Measurements from ENCODE around the gene TPH2.

The TPH2 gene

DNA sequence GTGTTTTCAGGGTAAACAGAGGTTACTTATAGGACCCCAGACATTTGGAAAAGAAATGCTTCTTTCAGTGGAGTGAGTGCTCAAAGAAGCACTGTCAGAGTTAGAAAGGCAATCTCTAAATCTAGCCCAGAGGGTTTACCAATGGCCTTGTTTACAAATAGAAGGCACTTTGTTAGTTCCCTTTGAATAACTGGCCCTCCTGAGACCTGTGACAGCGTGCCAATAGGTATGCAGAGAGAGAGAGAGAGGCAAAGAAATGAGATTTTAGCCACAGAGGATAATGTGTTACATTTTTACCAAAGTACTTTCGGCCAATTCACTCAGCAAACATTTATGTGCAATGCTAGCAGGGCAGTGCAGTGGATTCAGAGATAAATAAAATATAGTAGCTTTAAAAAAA is 41.9 kb downstream of the TPH2 start:
- Histone ChIP-seq H3K9ac (no peak overlapping the region), H3K4me1 (ENCODE audit: low read depth, poor library complexity, severe bottlenecking) (no peaks in the 10 kb centered on the region), H3K4me3 (IDR thresholded peaks at IDR 0.05; ENCODE audit: insufficient read depth, low read depth, low read length) (no peak overlapping the region), H3K79me2 (ENCODE audit: insufficient read depth, low read depth) (no peaks in the 10 kb centered on the region), H3K4me2 (no peak overlapping the region), H4K20me1 (ENCODE audit: insufficient read depth) (no peaks in the 10 kb centered on the region), H3K27me3 (ENCODE audit: insufficient read depth, low read depth) (no peaks in the 10 kb centered on the region), H2AFZ (ENCODE audit: low read depth) (no peak overlapping the region), H3K27ac (no peak overlapping the region), H3K36me3 (ENCODE audit: insufficient read depth) (no peaks in the 10 kb centered on the region)
- TF ChIP-seq CTCF (conservative IDR thresholded peaks at IDR 0.05; ENCODE audit: low read depth, low read length) = no peak

DNA sequence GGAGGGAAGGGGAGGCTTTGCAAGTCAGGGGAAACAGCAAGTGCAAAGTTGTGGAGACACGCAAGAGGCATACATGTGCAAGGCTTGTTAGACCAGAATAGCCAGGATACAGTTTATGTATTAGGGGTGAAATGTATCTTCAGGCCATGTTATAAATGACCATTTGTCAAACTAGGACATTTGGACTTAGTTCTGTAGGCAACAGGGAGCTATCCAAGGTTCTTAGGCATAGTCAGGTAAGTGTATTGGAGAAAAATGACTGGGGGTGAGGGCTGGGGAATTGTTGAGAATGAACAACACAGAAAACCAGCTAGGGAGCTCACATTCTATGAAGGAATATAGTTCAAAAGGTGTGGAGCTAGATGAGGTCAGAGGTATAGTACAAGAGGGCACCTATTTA is 42.5 kb downstream of the TPH2 start:
- H3K4me1 ChIP-seq (ENCODE audit: low read depth, poor library complexity, severe bottlenecking) = no peaks in the 10 kb centered on the region
- H3K79me2 ChIP-seq (ENCODE audit: insufficient read depth, low read depth) = no peaks in the 10 kb centered on the region
- H4K20me1 ChIP-seq (ENCODE audit: insufficient read depth) = no peaks in the 10 kb centered on the region
- no peaks in the 10 kb centered on the region for H3K27me3 ChIP-seq (ENCODE audit: insufficient read depth, low read depth)
- TF ChIP-seq CTCF (conservative IDR thresholded peaks at IDR 0.05; ENCODE audit: low read depth, low read length) = no peak
- H3K4me2 ChIP-seq = no peak overlapping the region
- no peak overlapping the region for H3K4me3 ChIP-seq (IDR thresholded peaks at IDR 0.05; ENCODE audit: insufficient read depth, low read depth, low read length)
- no peak overlapping the region for H3K9ac ChIP-seq
- H3K36me3 ChIP-seq (ENCODE audit: insufficient read depth) = no peaks in the 10 kb centered on the region
- no peak overlapping the region for H3K27ac ChIP-seq
- H2AFZ ChIP-seq (ENCODE audit: low read depth) = no peak overlapping the region

- Histone ChIP-seq H3K79me2 (ENCODE audit: insufficient read depth, low read depth) (no peaks in the 10 kb centered on the region), H3K27me3 (ENCODE audit: insufficient read depth, low read depth) (no peaks in the 10 kb centered on the region), H2AFZ (ENCODE audit: low read depth) (no peak overlapping the region), H3K27ac (no peak overlapping the region), H3K36me3 (ENCODE audit: insufficient read depth) (no peaks in the 10 kb centered on the region), H3K9ac (no peak overlapping the region), H3K4me2 (no peak overlapping the region), H4K20me1 (ENCODE audit: insufficient read depth) (no peaks in the 10 kb centered on the region), H3K4me3 (IDR thresholded peaks at IDR 0.05; ENCODE audit: insufficient read depth, low read depth, low read length) (no peak overlapping the region), H3K4me1 (ENCODE audit: low read depth, poor library complexity, severe bottlenecking) (no peaks in the 10 kb centered on the region)
- TF ChIP-seq CTCF (conservative IDR thresholded peaks at IDR 0.05; ENCODE audit: low read depth, low read length) = no peak
Measured at GRCh38 chr12:71994715-71995114, 56.1 kb downstream of the TPH2 start.

DNA sequence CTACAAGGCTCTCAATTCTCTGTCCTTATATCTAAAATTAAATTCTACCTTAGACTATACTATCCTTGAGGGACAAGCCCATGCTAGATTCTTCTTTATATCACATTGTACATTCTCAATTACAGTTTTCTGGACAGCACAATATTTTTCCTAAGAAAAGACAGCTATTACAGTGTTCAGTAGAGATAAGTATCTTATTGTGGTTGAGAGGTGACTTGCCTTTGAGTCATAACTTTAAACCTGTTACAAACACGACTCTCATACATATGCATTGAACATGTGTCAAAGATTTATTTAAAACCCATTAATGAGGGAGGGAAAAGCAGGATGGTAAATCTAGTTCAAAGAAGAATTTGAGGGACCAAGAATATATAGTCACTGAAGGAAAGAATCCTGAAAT is 61.1 kb downstream of the TPH2 start:
- H3K4me1 ChIP-seq (ENCODE audit: low read depth, poor library complexity, severe bottlenecking) = no peaks in the 10 kb centered on the region
- H3K79me2 ChIP-seq (ENCODE audit: insufficient read depth, low read depth) = no peaks in the 10 kb centered on the region
- no peak for TF ChIP-seq CTCF (conservative IDR thresholded peaks at IDR 0.05; ENCODE audit: low read depth, low read length)
- no peak overlapping the region for H3K9ac ChIP-seq
- H3K4me2 ChIP-seq = no peak overlapping the region
- H3K36me3 ChIP-seq (ENCODE audit: insufficient read depth) = no peaks in the 10 kb centered on the region
- H3K4me3 ChIP-seq (IDR thresholded peaks at IDR 0.05; ENCODE audit: insufficient read depth, low read depth, low read length) = no peak overlapping the region
- H3K27ac ChIP-seq = no peak overlapping the region
- no peaks in the 10 kb centered on the region for H4K20me1 ChIP-seq (ENCODE audit: insufficient read depth)
- H2AFZ ChIP-seq (ENCODE audit: low read depth) = no peak overlapping the region
- no peaks in the 10 kb centered on the region for H3K27me3 ChIP-seq (ENCODE audit: insufficient read depth, low read depth)
